ENCODE results near the gene CACNA1B.

The CACNA1B gene

GRCh38 chr9:137951107-137951506 is 73.5 kb downstream of the CACNA1B start:
- Histone ChIP-seq H3K27ac (no peak overlapping the region), H3K27me3 (no peaks in the 10 kb centered on the region), H3K36me3 (no peaks in the 10 kb centered on the region), H3K4me3 (ENCODE audit: low read depth in 1 of 2, low read length in 1 of 2) (no peak overlapping the region), H3K9me3 (no peaks in the 10 kb centered on the region), H3K4me1 (ENCODE audit: control insufficient read depth in 1 of 2, insufficient read depth in 1 of 2, low read depth in 1 of 2, low read length in 1 of 2) (no peaks in the 10 kb centered on the region)
- no peak for TF ChIP-seq CTCF (IDR thresholded peaks at IDR 0.05)

- no peaks in the 10 kb centered on the region for H3K4me1 ChIP-seq (ENCODE audit: control insufficient read depth in 1 of 2, insufficient read depth in 1 of 2, low read depth in 1 of 2, low read length in 1 of 2)
- H3K36me3 ChIP-seq = no peaks in the 10 kb centered on the region
- no peak overlapping the region for H3K27ac ChIP-seq
- H3K27me3 ChIP-seq = no peaks in the 10 kb centered on the region
- H3K9me3 ChIP-seq = no peaks in the 10 kb centered on the region
- no peak overlapping the region for H3K4me3 ChIP-seq (ENCODE audit: low read depth in 1 of 2, low read length in 1 of 2)
- no peak for TF ChIP-seq CTCF (IDR thresholded peaks at IDR 0.05)
Measured at GRCh38 chr9:137951597-137952490, 74.3 kb downstream of the CACNA1B start.

- no peaks in the 10 kb centered on the region for H3K36me3 ChIP-seq
- H3K9me3 ChIP-seq = no peaks in the 10 kb centered on the region
Measured at GRCh38 chr9:137952976-137953666, 75.5 kb downstream of the CACNA1B start.

GRCh38 chr9:137953683-137954438 is 76.3 kb downstream of the CACNA1B start:
- Histone ChIP-seq H3K36me3 (no peaks in the 10 kb centered on the region), H3K4me1 (ENCODE audit: control insufficient read depth in 1 of 2, insufficient read depth in 1 of 2, low read depth in 1 of 2, low read length in 1 of 2) (no peaks in the 10 kb centered on the region), H3K27me3 (no peaks in the 10 kb centered on the region), H3K4me3 (ENCODE audit: low read depth in 1 of 2, low read length in 1 of 2) (no peak overlapping the region), H3K27ac (no peak overlapping the region), H3K9me3 (no peaks in the 10 kb centered on the region)
- TF ChIP-seq CTCF (IDR thresholded peaks at IDR 0.05) = no peak

More at GRCh38 chr9:137952976-137953666, 75.5 kb downstream of the CACNA1B start:
- Histone ChIP-seq H3K27me3 (no peaks in the 10 kb centered on the region), H3K4me1 (ENCODE audit: control insufficient read depth in 1 of 2, insufficient read depth in 1 of 2, low read depth in 1 of 2, low read length in 1 of 2) (no peaks in the 10 kb centered on the region), H3K4me3 (ENCODE audit: low read depth in 1 of 2, low read length in 1 of 2) (no peak overlapping the region), H3K27ac (no peak overlapping the region)
- TF ChIP-seq CTCF (IDR thresholded peaks at IDR 0.05) = no peak

- no peak overlapping the region for H3K4me3 ChIP-seq (ENCODE audit: low read depth in 1 of 2, low read length in 1 of 2)
- no peaks in the 10 kb centered on the region for H3K9me3 ChIP-seq
- no peaks in the 10 kb centered on the region for H3K4me1 ChIP-seq (ENCODE audit: control insufficient read depth in 1 of 2, insufficient read depth in 1 of 2, low read depth in 1 of 2, low read length in 1 of 2)
- no peak overlapping the region for H3K27ac ChIP-seq
- H3K27me3 ChIP-seq = no peaks in the 10 kb centered on the region
- no peak for TF ChIP-seq CTCF (IDR thresholded peaks at IDR 0.05)
- H3K36me3 ChIP-seq = no peaks in the 10 kb centered on the region
Measured at GRCh38 chr9:137955224-137955570, 77.6 kb downstream of the CACNA1B start.

Measured in neutrophil (primary cell).